GM18861 (cell line): ENCODE results near the gene PITPNC1.
A peak's percentile ranks its signal among the peaks of the same experiment; 100 is the strongest.
"Not testable (repeated sequence)": the region's sequence is repeated elsewhere in the genome, so short reads cannot be mapped to it uniquely, and the experiment has no call there.

Source experiments
- ATAC-seq: cut with Tn5 transposase; IDR thresholded peaks from one replicate; pipeline ENCODE4 v1.9.1; 2021; ENCODE audit not compliant: unreplicated experiment

PITPNC1 gene

DNA sequence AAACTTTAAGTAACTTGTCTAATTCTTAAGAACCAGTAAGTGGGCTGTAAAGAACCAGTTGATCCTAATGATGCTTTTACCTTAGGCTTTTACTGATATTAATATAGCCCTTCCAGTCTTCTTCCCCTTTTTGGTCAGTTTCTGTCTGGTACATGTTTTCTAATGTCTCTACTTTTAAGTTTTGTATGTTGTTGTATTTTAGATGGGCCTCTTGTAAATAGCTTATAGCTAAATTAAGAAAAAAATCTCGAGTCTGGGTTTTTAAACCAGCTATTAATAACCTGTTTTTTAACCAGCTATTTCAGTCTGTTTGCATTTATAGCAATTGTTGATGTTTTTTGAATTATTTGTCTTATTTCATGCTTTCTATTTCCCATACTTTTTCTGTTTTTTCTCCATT, 79.0 kb downstream of the PITPNC1 start:
- ATAC-seq = no peak

DNA sequence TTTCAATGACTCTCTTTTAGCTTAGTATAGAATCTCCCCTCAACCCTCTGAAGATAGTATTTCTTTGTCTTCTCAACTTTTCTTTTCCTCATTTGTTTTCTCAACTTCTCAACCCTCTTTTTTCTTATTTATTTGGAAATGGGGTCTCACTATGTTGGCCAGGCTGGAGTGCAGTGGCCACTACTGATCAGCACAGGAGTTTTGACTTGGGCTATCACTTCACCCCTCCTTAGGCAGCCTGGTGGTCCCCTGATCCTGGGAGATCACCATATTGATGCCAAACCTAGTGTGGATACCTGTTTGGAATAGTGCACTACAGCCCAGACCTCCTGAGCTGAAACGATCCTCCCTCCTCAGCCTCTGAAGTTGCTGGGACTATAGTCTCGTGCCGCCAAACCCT, 79.8 kb downstream of the PITPNC1 start:
- ATAC-seq = no peak

DNA sequence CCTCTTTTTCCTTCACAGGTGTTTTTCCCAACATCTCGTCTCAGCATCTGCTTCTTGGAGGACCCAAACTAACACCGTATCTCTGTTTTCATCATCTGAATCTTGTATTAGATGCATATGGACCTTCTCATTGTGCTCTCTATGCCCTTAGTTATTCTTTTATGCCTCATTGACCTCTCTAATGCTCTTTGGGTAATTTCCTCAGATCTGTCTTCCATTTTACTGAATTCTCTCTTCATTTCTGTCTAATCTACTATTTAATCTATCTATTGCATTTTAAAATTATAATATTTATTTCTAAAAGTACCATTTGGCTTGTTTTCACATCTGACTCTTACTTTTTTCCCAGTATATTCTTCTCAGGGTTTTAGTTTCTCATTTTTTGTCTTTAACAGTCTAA, 81.1 kb downstream of the PITPNC1 start:
- no peak for ATAC-seq

DNA sequence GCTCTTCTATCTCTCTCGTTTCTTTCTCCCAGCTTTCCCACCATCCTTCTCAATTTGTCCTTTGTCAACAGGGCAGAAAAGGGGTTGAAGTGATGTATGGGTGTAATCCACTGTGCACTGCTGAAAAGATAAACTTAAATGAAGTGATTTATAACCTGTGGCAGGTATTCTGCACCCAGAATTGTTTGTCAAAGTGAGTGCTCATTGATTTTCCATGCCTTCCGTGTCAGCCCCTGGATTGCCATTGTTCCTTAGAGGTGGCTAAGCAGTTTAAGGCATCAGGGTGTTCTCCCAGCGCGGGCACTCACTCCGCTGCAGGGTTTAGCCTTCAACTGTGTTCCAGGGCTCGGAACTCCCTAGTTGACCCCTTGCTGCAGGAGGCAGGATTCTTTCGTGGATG, 82.9 kb downstream of the PITPNC1 start:
- no peak for ATAC-seq

DNA sequence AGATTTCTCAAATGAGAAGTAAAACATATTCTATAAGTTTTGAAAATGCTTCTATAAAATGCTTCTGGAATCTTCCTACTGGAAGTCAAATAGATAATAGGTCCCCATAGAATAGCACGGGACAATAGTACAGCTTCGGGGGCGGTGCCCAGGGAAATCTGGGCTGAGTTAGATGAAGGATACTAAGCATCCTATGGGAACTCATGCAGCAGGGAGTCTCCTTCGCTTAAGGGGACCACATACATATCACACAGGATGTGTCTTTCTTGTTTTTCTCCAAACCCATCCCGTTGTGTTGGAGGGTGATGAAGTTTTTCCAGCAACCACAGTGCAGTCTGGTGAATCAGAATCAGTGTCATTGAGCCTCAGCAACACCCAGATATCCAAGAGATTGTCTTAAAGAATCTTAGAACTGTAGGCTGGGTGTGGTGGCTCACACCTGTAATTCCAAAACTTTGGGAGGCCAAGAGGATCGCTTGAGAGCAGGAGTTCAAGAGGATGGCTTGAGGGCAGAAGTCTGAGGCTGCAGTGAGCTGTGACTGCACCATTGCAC, 84.2 kb downstream of the PITPNC1 start:
- ATAC-seq = no peak

DNA sequence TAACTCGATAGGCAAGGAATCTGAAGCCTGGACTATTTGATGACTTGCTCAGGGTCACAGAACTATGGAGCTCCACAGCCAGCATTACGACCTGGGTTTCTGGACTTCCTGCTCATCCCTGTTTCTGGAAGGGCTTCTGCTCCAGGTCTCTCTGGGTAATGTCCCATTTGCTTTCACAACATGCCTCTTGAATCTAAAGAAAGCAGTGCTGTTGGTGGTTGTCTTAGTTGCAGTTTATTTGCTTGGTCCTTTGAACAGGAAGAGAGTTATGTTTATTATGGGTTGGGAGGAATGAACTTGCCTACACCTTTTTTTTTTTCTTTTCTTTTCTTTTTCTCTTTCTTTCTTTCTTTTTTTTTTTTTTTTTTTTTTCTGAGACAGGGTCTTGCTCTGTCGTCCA, 84.8 kb downstream of the PITPNC1 start:
- no peak for ATAC-seq

DNA sequence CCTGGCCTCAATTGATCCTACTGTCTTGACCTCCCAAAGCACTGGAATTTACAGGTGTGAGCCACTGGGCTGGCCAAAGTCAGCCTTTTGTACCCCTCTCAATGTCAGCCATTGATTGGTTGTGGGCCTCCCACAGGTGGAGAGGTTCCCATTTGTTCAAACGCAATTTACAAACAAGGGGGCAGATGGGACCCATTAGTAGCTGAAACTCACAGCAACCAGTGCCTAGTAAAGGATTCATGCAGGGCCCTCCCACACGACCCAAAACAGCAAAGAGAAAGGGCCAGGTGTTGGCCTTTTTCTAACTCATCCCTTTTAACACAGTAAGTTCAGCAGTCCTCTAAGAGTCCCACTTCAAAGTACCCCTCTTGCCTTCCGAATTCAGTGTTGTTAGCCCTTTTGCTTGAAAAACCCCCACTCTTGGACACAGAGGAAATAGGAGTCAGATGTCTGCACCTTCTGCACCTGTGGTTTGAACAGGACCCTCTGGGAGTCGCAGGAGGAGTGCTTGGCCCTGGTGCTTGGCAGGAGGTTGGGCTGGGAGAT, 89.2 kb downstream of the PITPNC1 start:
- no peak for ATAC-seq

DNA sequence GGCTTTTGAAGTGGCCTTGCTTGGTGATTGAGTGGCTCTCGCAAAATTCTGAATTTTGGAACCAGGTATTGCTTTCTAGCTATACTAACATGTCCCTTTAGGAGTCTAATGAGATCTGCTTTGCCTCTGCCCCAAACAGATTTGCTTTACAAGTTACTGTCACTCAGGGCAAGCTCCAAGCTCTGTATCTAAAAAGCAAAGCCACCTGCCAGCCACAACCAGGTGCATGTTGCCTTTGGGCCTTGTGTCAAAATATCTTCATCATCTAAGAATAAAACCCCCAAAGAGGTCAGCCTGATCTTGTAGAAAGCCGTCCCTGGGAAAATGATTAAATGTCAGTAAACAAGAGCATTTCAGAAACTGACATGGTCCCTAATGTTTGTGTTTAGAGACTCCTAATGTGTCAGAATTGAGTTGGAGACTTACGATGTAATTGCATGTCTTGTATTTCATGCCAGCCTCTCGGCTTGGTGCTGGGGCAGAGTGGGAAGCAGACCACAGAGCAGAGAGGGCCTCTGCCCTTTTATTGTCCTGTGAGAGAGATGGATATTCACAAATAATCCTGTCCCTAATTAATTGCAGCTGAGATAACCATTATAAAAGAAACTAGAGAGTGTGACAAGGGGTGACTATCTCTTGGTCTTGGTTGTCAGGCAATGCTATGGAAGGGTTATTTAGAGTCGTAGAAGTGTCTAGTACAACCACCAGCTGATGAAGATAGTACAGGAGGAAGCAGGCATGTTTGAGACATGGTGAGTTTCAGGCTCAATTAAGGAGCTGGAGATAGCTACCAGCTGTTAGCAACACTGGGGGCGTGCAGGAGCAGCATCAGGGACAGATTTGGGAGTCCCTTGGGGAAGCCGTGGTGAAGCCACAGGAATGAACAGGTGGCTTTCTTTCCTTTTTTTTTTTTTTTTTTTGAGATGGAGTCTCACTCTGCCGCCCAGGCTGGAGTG, 90.7 kb downstream of the PITPNC1 start:
- ATAC-seq = no peak

DNA sequence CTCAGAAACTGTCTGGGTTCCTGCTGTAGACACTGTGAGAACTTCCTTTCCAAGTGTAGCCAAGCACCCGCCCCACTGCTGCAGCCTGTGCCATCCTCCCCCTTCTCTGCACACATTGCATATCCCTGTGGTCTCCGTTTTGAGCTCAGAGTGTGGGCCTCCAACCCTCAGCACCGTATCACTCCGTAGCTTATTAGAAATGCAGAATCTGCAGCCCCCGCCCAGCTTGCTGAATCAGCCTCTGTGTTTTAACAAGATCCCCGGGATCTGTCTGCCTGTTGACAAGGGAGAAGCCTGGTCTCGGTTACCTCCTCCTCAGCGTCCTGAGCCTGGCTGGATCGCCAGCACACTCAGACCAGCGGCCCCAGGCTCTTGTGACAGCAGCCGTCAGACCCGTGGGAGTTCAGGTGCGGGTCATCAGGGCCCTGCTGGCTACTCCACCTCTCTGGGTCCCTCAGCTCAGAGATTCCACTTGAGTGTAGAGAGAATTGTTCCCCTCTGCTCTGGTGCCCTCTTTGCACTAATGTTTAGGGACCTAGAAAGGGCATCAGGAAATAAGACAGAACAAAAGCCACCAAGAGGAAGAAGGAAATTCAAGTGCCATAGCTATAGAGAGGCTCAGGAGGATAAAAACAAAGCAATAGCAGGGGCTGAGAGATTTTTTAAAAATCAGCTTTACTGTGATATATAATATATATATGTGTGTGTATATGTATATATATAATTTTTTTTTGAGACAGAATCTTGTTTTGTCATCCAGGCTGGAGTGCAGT, 92.3 kb downstream of the PITPNC1 start:
- no peak for ATAC-seq

DNA sequence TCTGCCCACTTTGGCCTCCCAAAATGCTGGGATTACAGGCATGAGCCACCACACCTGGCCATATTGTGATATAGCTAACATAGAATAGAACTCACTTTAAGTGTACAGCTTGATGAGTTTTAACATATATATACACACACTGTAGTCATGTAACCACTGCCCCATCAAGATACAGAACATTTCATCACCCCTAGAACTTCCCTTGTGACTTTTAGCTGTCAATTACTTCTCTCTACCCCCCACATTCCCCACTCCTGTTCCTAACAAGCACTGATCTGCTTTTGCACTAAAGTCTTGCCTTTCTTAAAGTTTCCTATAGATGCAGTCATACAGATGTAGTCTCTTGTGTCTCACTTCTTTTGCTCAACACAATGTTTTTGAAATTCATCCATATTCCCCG, 93.1 kb downstream of the PITPNC1 start:
- no peak for ATAC-seq

DNA sequence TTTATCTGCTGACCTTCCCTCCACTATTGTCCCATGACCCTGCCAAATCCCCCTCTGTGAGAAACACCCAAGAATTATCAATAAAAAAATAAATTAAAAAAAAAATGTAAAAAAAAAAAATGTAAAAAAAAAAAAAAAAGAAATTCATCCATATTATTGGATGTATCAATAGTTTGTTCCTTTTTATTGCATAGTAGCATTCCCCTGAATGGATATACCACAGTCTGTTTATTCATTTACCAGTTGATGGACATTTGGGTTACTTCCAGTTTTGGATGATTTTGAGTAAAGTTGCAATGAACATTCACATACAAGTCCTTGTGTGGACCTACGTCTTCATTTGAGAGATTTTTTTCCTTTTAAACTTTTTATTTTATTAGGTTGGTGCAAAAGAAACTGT, 94.0 kb downstream of the PITPNC1 start:
- ATAC-seq = no peak

DNA sequence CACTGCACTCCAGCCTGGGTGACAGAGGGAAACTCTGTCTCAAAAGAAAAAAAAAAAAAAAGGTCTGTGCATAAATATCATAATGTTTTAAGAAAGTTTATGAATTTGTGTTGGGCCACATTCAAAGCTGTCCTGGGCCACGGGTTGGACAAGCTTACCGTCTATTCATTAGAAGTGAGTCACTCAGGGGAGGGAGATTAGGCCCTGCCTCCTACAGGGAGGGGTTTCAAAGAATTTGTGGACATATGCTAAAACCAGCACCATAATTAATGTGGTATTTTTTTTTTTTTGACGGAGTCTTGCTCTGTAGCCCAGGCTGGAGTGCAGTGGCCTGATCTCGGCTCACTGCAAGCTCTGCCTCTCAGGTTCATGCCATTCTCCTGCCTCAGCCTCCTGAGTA, 95.5 kb downstream of the PITPNC1 start:
- ATAC-seq = not testable (repeated sequence)

DNA sequence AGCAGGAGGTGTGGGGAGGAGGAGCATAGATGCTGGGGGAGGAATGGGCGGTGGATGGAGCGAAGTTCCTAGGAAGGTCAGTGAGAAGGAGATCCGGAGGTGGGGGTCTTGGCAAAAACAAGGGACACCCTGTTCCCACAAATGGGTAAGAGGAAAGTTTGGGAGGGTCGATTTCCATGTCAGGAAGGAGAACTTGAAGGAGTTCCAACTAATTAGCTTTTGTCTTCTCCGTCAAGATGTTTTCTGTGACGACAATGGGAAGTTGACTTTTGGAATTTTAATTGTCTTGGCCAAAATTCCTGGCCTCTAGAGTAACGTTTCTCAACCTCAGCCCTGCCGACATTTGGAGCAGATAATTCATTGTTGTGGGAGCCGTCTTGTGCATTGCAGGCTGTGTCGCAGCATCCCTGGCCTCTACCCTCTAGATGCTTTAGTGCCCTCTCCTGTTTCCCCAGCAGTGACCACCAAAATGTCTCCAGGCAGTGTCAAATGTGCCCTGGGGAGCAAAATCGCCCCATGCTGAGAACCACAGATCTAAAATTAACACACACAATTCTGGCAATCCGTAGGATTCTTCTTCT, 97.1 kb downstream of the PITPNC1 start:
- no peak for ATAC-seq

DNA sequence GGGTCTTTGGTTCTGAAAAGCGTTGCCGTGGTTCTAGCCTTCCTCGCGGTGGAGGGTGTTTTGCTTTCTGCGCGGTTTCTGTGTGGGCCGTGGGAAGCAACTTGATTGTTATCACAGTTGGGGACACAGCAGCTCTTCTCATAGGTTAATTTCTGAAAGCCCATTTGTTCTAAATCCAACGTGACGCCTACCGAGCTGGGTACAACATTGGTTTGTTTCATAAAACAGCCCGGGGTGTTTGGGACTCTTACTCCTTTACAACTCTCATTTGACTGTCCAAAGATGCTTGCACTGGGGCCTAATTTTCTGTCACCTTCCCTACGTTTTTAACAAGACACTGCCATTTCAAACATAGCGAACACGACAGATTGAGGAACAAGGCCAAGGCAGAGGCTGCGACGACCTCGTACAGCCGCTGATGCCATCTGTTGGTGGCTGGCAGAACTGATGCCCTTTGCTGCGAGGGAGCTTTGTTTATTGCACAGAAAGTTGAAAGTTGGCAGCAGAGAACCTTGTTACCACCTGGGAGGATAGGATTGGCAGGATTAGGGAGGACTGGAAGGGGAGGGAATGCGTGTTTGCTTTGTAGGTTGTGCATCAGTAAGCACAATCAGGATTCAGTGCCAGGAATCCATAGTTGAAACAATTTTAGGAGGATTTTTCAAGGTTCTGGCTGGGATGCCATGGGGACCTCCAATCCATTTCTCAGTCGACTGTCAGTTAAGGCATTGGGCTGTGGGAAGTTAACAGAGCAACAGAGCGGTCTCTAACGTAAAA, 98.3 kb downstream of the PITPNC1 start:
- peak; percentile 59 for ATAC-seq

DNA sequence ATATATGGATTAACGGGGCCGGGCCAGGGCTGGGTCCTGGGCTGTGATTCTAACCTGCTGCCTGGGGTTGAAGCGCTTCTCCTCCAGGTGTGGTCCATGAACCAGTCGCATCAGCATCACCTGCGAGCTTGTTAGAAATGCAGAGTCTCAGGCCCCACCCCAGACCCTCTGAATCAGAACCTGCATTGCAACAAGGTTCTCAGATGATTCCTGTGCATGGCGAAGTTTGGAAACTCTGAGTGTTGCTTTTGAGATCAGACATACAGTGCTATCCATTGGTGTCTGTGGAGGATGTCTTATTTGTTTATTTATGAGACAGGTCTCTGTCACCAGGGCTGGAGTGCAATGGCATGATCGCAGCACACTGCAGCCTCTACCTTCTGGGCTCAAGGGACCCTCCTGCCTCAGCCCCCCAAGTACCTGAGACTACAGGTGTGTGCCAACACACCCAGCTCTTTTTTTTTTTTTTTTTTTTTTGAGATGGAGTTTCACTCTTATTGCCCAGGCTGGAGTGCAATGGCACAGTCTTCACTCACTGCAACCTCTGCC, 99.8 kb downstream of the PITPNC1 start:
- ATAC-seq = no peak

DNA sequence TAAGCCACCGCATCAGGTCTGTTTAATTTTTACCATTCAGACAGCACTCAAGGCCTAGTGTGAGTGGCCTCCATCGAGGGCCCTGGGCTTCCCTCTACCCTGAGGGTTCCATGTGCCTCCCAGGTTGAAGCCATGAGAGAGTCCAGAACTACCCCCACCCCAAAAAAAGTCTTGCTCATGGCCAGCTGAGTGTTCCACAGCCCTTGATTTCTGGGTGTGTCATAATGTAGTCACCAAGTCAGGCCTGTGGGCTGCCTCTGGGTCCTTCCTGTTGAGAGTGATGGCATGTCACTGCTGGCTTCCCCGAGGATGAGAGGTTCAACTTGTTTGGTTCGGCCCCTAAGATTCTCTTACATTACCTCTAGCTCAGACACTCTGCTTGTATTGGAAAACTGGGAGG, 100.6 kb downstream of the PITPNC1 start:
- no peak for ATAC-seq

DNA sequence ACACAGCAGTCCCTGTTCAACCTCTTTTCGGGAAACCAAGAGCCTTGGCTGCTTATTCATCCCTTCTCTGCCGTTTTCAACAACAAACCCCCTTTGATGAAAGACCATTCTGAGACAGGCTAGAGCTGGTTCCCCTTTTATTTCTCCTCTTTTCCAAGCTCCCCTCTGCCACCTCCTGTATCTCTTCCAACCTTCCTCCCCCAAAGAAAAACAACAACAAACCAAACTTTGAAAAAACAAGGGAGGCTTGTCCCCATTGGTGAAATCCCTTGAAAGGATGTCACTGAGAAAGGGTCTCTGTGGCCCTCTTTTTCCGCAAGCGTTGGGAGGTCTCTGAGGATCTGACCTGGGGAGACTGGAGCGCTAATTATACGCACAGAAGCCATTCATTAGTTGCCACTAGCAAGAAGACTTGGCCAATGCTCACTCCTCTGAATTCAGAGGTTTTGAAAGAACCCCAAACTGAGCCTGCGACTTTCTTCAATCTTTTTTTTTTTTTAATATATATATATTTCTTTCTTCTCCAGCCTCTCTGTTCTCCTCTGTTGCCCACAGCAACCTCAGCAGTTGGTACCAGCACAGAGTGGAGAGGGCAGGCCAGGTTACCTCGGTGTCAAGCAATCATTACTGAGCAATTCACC, 101.4 kb downstream of the PITPNC1 start:
- no peak for ATAC-seq

DNA sequence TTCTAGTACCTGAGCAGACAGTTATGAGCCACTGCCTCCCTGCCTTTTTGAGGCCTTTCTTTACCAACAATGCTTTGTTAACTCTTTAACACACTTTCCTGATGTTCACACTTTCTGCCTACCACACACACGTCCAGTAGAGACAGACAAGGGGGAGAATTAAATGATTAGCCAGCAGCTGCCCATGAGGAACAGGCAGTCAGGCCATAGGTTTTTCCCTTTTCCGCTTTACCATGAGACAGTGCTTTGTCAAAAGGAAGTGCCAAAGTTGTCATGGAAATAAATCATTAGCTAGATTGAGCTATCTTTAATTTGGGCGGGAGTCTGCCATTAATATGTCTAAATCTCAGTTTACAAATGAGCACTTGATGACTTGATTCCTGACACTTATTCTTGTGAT, 102.1 kb downstream of the PITPNC1 start:
- ATAC-seq = no peak

DNA sequence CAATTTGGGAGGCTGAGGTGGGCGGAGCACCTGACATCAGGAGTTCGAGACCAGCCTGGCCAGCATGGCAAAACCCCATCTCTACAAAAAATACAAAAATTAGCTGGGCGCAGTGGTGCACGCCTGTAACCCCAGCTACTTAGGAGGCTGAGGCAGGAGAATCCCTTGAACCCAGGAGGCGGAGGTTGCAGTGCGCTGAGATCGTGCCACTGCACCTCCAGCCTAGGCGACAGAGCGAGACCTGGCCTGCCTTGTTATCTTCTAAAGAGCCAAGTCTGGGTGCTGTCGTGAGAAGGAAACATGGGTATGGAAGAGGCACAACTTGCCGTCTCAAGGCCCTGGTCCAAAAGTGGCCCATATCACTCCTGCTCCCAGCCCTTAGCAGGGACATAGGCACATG, 103.9 kb downstream of the PITPNC1 start:
- ATAC-seq = not testable (repeated sequence)

DNA sequence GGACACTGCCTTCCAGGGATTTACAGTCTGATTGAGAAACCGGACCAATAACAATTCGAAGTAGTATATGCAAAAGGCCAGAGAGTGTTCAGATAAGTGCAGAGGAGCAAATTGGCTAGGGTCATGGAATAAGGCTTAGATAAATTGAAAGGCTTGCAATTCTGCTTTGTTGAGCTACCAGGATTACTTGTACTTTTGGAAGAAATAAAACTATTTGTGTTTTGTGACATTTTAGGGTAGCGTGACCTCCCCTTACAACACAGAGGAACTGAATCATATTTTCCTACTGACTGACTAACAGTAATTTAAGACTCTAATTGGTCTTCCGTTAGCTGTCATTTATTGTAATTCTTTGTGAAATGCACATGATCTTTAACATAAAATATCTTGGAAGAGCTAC, 104.7 kb downstream of the PITPNC1 start:
- ATAC-seq = no peak
